ENCODE results near the gene MCUB.

Gene MCUB

DNA sequence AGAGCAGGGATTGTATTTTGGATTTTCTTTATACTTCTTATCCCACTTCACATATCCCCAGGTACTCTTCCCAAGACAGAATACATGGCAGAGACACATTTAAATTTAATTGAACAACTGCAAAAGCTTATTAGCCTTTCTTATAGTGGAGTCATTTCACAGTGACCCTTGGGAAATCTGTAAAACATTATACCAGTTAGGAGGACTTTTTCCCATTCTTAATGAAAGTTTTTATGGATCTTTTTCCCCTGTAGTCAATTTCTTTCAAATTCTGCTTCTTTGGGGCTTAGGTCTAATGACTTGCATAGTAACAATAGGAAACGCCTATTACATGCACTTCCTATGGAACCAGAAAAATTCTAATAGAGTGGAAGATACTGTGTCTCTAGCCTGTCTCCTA is 14.6 kb upstream of the MCUB start:
- CTCF ChIA-PET, result interaction anchor here (0.6 kb wide), 1 partner anchor 10 kb away, joined by 3 read pairs; no protein-coding TSS in a partner anchor
- H3K36me3 ChIP-seq (ENCODE audit: control insufficient read depth in 2 of 2, insufficient read depth in 1 of 2, low read length in 2 of 2), result peaks cover 7 to 30% of the 10 kb centered on the region in 2 experiments; a peak in 2 of 3 replicates
- H3K4me1 ChIP-seq (ENCODE audit: control insufficient read depth, insufficient read depth, low read length), result no peaks in the 10 kb centered on the region
- POLR2A ChIA-PET, result no interaction called here
- no peak overlapping the region for H3K27ac ChIP-seq (ENCODE audit: extremely low read depth, low read depth, low read length)
- TF ChIP-seq ZNF473 (tag by site-specific recombination; IDR thresholded peaks at IDR 0.05) (no peak), ZNF624 (tag by site-specific recombination; IDR thresholded peaks at IDR 0.05) (no peak), ZNF664 (tag by site-specific recombination; IDR thresholded peaks at IDR 0.05) (no peak), ZNF560 (tag by site-specific recombination; IDR thresholded peaks at IDR 0.05; ENCODE audit: borderline replicate concordance) (no peak), ZBTB1 (tag by site-specific recombination; IDR thresholded peaks at IDR 0.05) (no peak), ZNF701 (tag by site-specific recombination; IDR thresholded peaks at IDR 0.05) (no peak), ZNF768 (tag by site-specific recombination; IDR thresholded peaks at IDR 0.05) (no peak), ZFP37 (tag by site-specific recombination; IDR thresholded peaks at IDR 0.05) (no peak), SETDB1 (IDR thresholded peaks at IDR 0.05; ENCODE audit: insufficient read length, low read length) (no peak), ZNF521 (tag by site-specific recombination; IDR thresholded peaks at IDR 0.05) (no peak), ZNF223 (tag by site-specific recombination; IDR thresholded peaks at IDR 0.05) (no peak), ZNF133 (tag by site-specific recombination; IDR thresholded peaks at IDR 0.05) (no peak), ZNF292 (tag by site-specific recombination; IDR thresholded peaks at IDR 0.05; ENCODE audit: borderline replicate concordance, low read depth) (no peak), ZFP3 (tag by site-specific recombination; IDR thresholded peaks at IDR 0.05; ENCODE audit: low read depth) (no peak), PRDM6 (tag by site-specific recombination; IDR thresholded peaks at IDR 0.05) (no peak)
- TF ChIP-seq, protein P1, sequence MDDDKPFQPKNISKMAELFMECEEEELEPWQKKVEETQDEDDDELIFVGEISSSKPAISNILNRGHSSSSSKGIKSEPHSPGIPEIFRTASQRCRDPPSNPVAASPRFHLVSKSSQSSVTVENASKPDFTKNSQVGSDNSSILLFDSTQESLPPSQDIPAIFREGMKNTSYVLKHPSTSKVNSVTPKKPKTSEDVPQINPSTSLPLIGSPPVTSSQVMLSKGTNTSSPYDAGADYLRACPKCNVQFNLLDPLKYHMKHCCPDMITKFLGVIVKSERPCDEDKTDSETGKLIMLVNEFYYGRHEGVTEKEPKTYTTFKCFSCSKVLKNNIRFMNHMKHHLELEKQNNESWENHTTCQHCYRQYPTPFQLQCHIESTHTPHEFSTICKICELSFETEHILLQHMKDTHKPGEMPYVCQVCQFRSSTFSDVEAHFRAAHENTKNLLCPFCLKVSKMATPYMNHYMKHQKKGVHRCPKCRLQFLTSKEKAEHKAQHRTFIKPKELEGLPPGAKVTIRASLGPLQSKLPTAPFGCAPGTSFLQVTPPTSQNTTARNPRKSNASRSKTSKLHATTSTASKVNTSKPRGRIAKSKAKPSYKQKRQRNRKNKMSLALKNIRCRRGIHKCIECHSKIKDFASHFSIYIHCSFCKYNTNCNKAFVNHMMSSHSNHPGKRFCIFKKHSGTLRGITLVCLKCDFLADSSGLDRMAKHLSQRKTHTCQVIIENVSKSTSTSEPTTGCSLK (tag by site-specific recombination; IDR thresholded peaks at IDR 0.05), result no peak
- TF ChIP-seq, protein P2, sequence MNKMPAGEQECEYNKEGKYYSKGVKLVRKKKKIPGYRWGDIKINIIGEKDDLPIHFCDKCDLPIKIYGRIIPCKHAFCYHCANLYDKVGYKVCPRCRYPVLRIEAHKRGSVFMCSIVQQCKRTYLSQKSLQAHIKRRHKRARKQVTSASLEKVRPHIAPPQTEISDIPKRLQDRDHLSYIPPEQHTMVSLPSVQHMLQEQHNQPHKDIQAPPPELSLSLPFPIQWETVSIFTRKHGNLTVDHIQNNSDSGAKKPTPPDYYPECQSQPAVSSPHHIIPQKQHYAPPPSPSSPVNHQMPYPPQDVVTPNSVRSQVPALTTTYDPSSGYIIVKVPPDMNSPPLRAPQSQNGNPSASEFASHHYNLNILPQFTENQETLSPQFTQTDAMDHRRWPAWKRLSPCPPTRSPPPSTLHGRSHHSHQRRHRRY (tag by site-specific recombination; IDR thresholded peaks at IDR 0.05), result no peak
- TF ChIP-seq, protein P3, sequence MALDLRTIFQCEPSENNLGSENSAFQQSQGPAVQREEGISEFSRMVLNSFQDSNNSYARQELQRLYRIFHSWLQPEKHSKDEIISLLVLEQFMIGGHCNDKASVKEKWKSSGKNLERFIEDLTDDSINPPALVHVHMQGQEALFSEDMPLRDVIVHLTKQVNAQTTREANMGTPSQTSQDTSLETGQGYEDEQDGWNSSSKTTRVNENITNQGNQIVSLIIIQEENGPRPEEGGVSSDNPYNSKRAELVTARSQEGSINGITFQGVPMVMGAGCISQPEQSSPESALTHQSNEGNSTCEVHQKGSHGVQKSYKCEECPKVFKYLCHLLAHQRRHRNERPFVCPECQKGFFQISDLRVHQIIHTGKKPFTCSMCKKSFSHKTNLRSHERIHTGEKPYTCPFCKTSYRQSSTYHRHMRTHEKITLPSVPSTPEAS (tag by site-specific recombination; IDR thresholded peaks at IDR 0.05), result no peak
- TF ChIP-seq, protein P4, sequence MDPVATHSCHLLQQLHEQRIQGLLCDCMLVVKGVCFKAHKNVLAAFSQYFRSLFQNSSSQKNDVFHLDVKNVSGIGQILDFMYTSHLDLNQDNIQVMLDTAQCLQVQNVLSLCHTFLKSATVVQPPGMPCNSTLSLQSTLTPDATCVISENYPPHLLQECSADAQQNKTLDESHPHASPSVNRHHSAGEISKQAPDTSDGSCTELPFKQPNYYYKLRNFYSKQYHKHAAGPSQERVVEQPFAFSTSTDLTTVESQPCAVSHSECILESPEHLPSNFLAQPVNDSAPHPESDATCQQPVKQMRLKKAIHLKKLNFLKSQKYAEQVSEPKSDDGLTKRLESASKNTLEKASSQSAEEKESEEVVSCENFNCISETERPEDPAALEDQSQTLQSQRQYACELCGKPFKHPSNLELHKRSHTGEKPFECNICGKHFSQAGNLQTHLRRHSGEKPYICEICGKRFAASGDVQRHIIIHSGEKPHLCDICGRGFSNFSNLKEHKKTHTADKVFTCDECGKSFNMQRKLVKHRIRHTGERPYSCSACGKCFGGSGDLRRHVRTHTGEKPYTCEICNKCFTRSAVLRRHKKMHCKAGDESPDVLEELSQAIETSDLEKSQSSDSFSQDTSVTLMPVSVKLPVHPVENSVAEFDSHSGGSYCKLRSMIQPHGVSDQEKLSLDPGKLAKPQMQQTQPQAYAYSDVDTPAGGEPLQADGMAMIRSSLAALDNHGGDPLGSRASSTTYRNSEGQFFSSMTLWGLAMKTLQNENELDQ (tag by site-specific recombination; IDR thresholded peaks at IDR 0.05; ENCODE audit: low read depth), result no peak
- TF ChIP-seq, protein P5, sequence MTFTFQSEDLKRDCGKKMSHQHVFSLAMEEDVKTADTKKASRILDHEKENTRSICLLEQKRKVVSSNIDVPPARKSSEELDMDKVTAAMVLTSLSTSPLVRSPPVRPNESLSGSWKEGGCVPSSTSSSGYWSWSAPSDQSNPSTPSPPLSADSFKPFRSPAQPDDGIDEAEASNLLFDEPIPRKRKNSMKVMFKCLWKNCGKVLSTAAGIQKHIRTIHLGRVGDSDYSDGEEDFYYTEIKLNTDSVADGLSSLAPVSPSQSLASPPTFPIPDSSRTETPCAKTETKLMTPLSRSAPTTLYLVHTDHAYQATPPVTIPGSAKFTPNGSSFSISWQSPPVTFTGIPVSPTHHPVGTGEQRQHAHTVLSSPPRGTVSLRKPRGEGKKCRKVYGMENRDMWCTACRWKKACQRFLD (tag by site-specific recombination; IDR thresholded peaks at IDR 0.05), result no peak
- H3K9me3 ChIP-seq (ENCODE audit: control insufficient read depth, insufficient read depth, low read depth, low read length), result no peaks in the 10 kb centered on the region
- no peak overlapping the region for H3K4me3 ChIP-seq (ENCODE audit: low read depth, low read length)
